Measurements from ENCODE around the gene PROP1. TPM values are rescaled to one million over a fixed set of nuclear protein-coding genes. Genes with fewer than 3 reads are reported as not detected.
A peak's percentile ranks its signal among the peaks of the same experiment; 100 is the strongest.

Gene PROP1
- total and polyA plus RNA-seq, 4 donors: not detected

- no peak for DNase-seq (ENCODE audit: low read depth in 4 of 6, low spot score in 6 of 6)
- H3K27me3 ChIP-seq (ENCODE audit: control insufficient read depth, insufficient read depth, low read length): peaks cover 26% of the 10 kb centered on the region
- H3K9me3 ChIP-seq (ENCODE audit: control insufficient read depth, insufficient read depth, low read length): no peaks in the 10 kb centered on the region
- no peaks in the 10 kb centered on the region for H3K4me1 ChIP-seq (ENCODE audit: control insufficient read depth, insufficient read depth, low read length)
- H3K4me3 ChIP-seq (ENCODE audit: low read depth, low read length): no peak overlapping the region
- no peaks in the 10 kb centered on the region for H3K36me3 ChIP-seq (ENCODE audit: control insufficient read depth, insufficient read depth, low read length)
- 76% methylated on average over 7 of the region's 7 CpGs for WGBS (ENCODE audit: insufficient coverage)
- no peak overlapping the region for H3K27ac ChIP-seq (ENCODE audit: low read depth, low read length)
These were observed 747 bp upstream of the PROP1 start for GRCh38 chr5:177996660-177997318.

- no peak overlapping the region for H3K4me3 ChIP-seq (ENCODE audit: low read depth, low read length)
- H3K9me3 ChIP-seq (ENCODE audit: control insufficient read depth, insufficient read depth, low read length): no peaks in the 10 kb centered on the region
- H3K27ac ChIP-seq (ENCODE audit: low read depth, low read length): no peak overlapping the region
- H3K27me3 ChIP-seq (ENCODE audit: control insufficient read depth, insufficient read depth, low read length): peaks cover 18% of the 10 kb centered on the region
- 86% methylated on average over 10 of the region's 10 CpGs for WGBS (ENCODE audit: insufficient coverage)
- no peak for DNase-seq (ENCODE audit: low read depth in 4 of 6, low spot score in 6 of 6)
- H3K36me3 ChIP-seq (ENCODE audit: control insufficient read depth, insufficient read depth, low read length): no peaks in the 10 kb centered on the region
- H3K4me1 ChIP-seq (ENCODE audit: control insufficient read depth, insufficient read depth, low read length): no peaks in the 10 kb centered on the region
These were observed 1.4 kb downstream of the PROP1 start for GRCh38 chr5:177994561-177995190.

GRCh38 chr5:177994063-177994462 is 2.0 kb downstream of the PROP1 start:
- WGBS (ENCODE audit: insufficient coverage): 89% methylated on average over 18 of the region's 19 CpGs
- Histone ChIP-seq H3K36me3 (ENCODE audit: control insufficient read depth, insufficient read depth, low read length) (no peaks in the 10 kb centered on the region), H3K27ac (ENCODE audit: low read depth, low read length) (no peak overlapping the region), H3K4me3 (ENCODE audit: low read depth, low read length) (no peak overlapping the region), H3K4me1 (ENCODE audit: control insufficient read depth, insufficient read depth, low read length) (no peaks in the 10 kb centered on the region), H3K27me3 (ENCODE audit: control insufficient read depth, insufficient read depth, low read length) (peaks cover 15% of the 10 kb centered on the region), H3K9me3 (ENCODE audit: control insufficient read depth, insufficient read depth, low read length) (no peaks in the 10 kb centered on the region)
- no peak for DNase-seq (ENCODE audit: low read depth in 4 of 6, low spot score in 6 of 6)

- no peaks in the 10 kb centered on the region for H3K4me1 ChIP-seq (ENCODE audit: control insufficient read depth, insufficient read depth, low read length)
- no peaks in the 10 kb centered on the region for H3K36me3 ChIP-seq (ENCODE audit: control insufficient read depth, insufficient read depth, low read length)
- no peak overlapping the region for H3K4me3 ChIP-seq (ENCODE audit: low read depth, low read length)
- peaks cover 17% of the 10 kb centered on the region for H3K27me3 ChIP-seq (ENCODE audit: control insufficient read depth, insufficient read depth, low read length)
- DNase-seq (ENCODE audit: low read depth in 4 of 6, low spot score in 6 of 6): no peak
- 70% methylated on average over 5 of the region's 6 CpGs for WGBS (ENCODE audit: insufficient coverage)
- H3K9me3 ChIP-seq (ENCODE audit: control insufficient read depth, insufficient read depth, low read length): no peaks in the 10 kb centered on the region
- no peak overlapping the region for H3K27ac ChIP-seq (ENCODE audit: low read depth, low read length)
These were observed 3.6 kb downstream of the PROP1 start for GRCh38 chr5:177992466-177992865.

- no peak overlapping the region for H3K4me3 ChIP-seq (ENCODE audit: low read depth, low read length)
- peaks cover 7% of the 10 kb centered on the region for H3K4me1 ChIP-seq (ENCODE audit: control insufficient read depth, insufficient read depth, low read length)
- no peak overlapping the region for H3K27ac ChIP-seq (ENCODE audit: low read depth, low read length)
- no peaks in the 10 kb centered on the region for H3K36me3 ChIP-seq (ENCODE audit: control insufficient read depth, insufficient read depth, low read length)
- no peak for DNase-seq (ENCODE audit: low read depth in 4 of 6, low spot score in 6 of 6)
- peaks cover 31% of the 10 kb centered on the region for H3K27me3 ChIP-seq (ENCODE audit: control insufficient read depth, insufficient read depth, low read length)
- 93% methylated on average over 4 of the region's 11 CpGs for WGBS (ENCODE audit: insufficient coverage)
- no peaks in the 10 kb centered on the region for H3K9me3 ChIP-seq (ENCODE audit: control insufficient read depth, insufficient read depth, low read length)
These were observed 6.9 kb downstream of the PROP1 start for GRCh38 chr5:177988989-177989625.

GRCh38 chr5:177987326-177987725 is 8.7 kb downstream of the PROP1 start:
- Histone ChIP-seq H3K27ac (ENCODE audit: low read depth, low read length) (no peak overlapping the region), H3K9me3 (ENCODE audit: control insufficient read depth, insufficient read depth, low read length) (no peaks in the 10 kb centered on the region), H3K27me3 (ENCODE audit: control insufficient read depth, insufficient read depth, low read length) (peaks cover 48% of the 10 kb centered on the region), H3K4me1 (ENCODE audit: control insufficient read depth, insufficient read depth, low read length) (peaks cover 10% of the 10 kb centered on the region), H3K36me3 (ENCODE audit: control insufficient read depth, insufficient read depth, low read length) (no peaks in the 10 kb centered on the region), H3K4me3 (ENCODE audit: low read depth, low read length) (no peak overlapping the region)
- 78% methylated on average over 4 of the region's 9 CpGs for WGBS (ENCODE audit: insufficient coverage)
- no peak for DNase-seq (ENCODE audit: low read depth in 4 of 6, low spot score in 6 of 6)

GRCh38 chr5:177985430-177986040 is 10.5 kb downstream of the PROP1 start:
- Histone ChIP-seq H3K36me3 (ENCODE audit: control insufficient read depth, insufficient read depth, low read length) (no peaks in the 10 kb centered on the region), H3K9me3 (ENCODE audit: control insufficient read depth, insufficient read depth, low read length) (no peaks in the 10 kb centered on the region), H3K27ac (ENCODE audit: low read depth, low read length) (no peak overlapping the region), H3K27me3 (ENCODE audit: control insufficient read depth, insufficient read depth, low read length) (peaks cover 58% of the 10 kb centered on the region), H3K4me1 (ENCODE audit: control insufficient read depth, insufficient read depth, low read length) (peaks cover 18% of the 10 kb centered on the region), H3K4me3 (ENCODE audit: low read depth, low read length) (no peak overlapping the region)
- WGBS (ENCODE audit: insufficient coverage): 21% methylated on average over 39 of the region's 50 CpGs
- DNase-seq (ENCODE audit: low read depth in 4 of 6, low spot score in 6 of 6): no peak

- Histone ChIP-seq H3K36me3 (ENCODE audit: control insufficient read depth, insufficient read depth, low read length) (no peaks in the 10 kb centered on the region), H3K4me1 (ENCODE audit: control insufficient read depth, insufficient read depth, low read length) (peaks cover 18% of the 10 kb centered on the region), H3K4me3 (ENCODE audit: low read depth, low read length) (no peak overlapping the region), H3K27me3 (ENCODE audit: control insufficient read depth, insufficient read depth, low read length) (peaks cover 58% of the 10 kb centered on the region), H3K27ac (ENCODE audit: low read depth, low read length) (no peak overlapping the region), H3K9me3 (ENCODE audit: control insufficient read depth, insufficient read depth, low read length) (no peaks in the 10 kb centered on the region)
- 2% methylated on average over 47 of the region's 47 CpGs for WGBS (ENCODE audit: insufficient coverage)
- peak in 2 of 6 donors; percentile 22 to 41 for DNase-seq (ENCODE audit: low read depth in 4 of 6, low spot score in 6 of 6)
These were observed 11.3 kb downstream of the PROP1 start for GRCh38 chr5:177984584-177985206.

- 15% methylated on average over 41 of the region's 46 CpGs for WGBS (ENCODE audit: insufficient coverage)
- Histone ChIP-seq H3K27ac (ENCODE audit: low read depth, low read length) (no peak overlapping the region), H3K4me3 (ENCODE audit: low read depth, low read length) (no peak overlapping the region), H3K4me1 (ENCODE audit: control insufficient read depth, insufficient read depth, low read length) (peaks cover 18% of the 10 kb centered on the region), H3K9me3 (ENCODE audit: control insufficient read depth, insufficient read depth, low read length) (no peaks in the 10 kb centered on the region), H3K27me3 (ENCODE audit: control insufficient read depth, insufficient read depth, low read length) (peaks cover 58% of the 10 kb centered on the region), H3K36me3 (ENCODE audit: control insufficient read depth, insufficient read depth, low read length) (no peaks in the 10 kb centered on the region)
- DNase-seq (ENCODE audit: low read depth in 4 of 6, low spot score in 6 of 6): no peak
These were observed 12.1 kb downstream of the PROP1 start for GRCh38 chr5:177983763-177984583.
